ENCODE results near the gene PLPP1. TPM values are rescaled to one million over a fixed set of nuclear protein-coding genes. Genes with fewer than 3 reads are reported as not detected.
A peak's percentile ranks its signal among the peaks of the same experiment; 100 is the strongest.

Gene PLPP1
- total RNA-seq (2013), result 1.5 TPM
- polyA plus RNA-seq, result 1 to 10 TPM in 1 of 3 donors, under 1 TPM in 2; 0.87 to 1.5 (median 0.98) TPM
- 1.4 and 5.2 TPM in 2 replicates for polyA minus RNA-seq
- total RNA-seq, result 0.91 to 7.2 (median 1.2) reads per million in 11 experiments

GRCh38 chr5:55534436-55535198 lies at the start of gene PLPP1:
Gene PLPP1, minus strand, starts transcription at chr5:55534964. Its CDS starts 335 bp downstream, at chr5:55534629.
- no peak for TF ChIP-seq CTCF (IDR thresholded peaks at IDR 0.05)
- Mint-ChIP-seq H3K27ac (peak within 1 kb of the TSS in 2 of 7 donors; percentile 1 to 13), H3K27me3 (ENCODE audit: low read depth in 3 of 3) (peaks cover 24 to 43% (median 27%) of the 10 kb centered on the region in 3 donors), H3K36me3 (no peaks in the 10 kb centered on the region), H3K4me1 (peaks cover 22% of the 10 kb centered on the region), H3K9me3 (peaks cover 0 to 3% (median 0%) of the 10 kb centered on the region in 7 donors), H3K4me3 (peak within 1 kb of the TSS; percentile 86 to 94)
- Histone ChIP-seq H3K4me1 (ENCODE audit: control insufficient read depth in 1 of 2, insufficient read depth in 2 of 2, low read length in 2 of 2) (peaks cover 9 to 26% of the 10 kb centered on the region in 2 donors), H2AFZ (ENCODE audit: insufficient read depth, low read depth, low read length, poor library complexity, severe bottlenecking) (peak within 1 kb of the TSS; percentile 92), H3K36me3 (replicated peaks in 1 of 2; ENCODE audit: control insufficient read depth in 1 of 2, insufficient read depth in 2 of 2, low read length in 2 of 2) (no peaks in the 10 kb centered on the region), H3K79me2 (ENCODE audit: insufficient read depth, low read length) (no peaks in the 10 kb centered on the region), H3K27ac (ENCODE audit: low read depth in 1 of 2, low read length in 2 of 2) (no peak within 1 kb of the TSS), H3K9ac (ENCODE audit: insufficient read depth, low read length, poor library complexity, severe bottlenecking) (peak within 1 kb of the TSS; percentile 72), H3K4me3 (replicated peaks in 1 of 3; ENCODE audit: low read depth in 2 of 3, low read length in 3 of 3) (peak within 1 kb of the TSS; percentile 66 to 86 (median 83)), H3K27me3 (ENCODE audit: control insufficient read depth in 2 of 2, insufficient read depth in 2 of 2, low read length in 2 of 2) (peaks cover 8 to 32% of the 10 kb centered on the region in 2 donors), H3K4me2 (replicated peaks; ENCODE audit: extremely low read depth, low read length, poor library complexity, severe bottlenecking) (peak within 1 kb of the TSS; percentile 81), H4K20me1 (ENCODE audit: insufficient read depth, low read length) (no peaks in the 10 kb centered on the region), H3K9me3 (replicated peaks in 1 of 2; ENCODE audit: control insufficient read depth in 1 of 2, insufficient read depth in 1 of 2, low read length in 2 of 2) (no peaks in the 10 kb centered on the region)
- DNase-seq, result peak; percentile 51 to 72 (median 56)
- under 1% methylated on average over 91 of the region's 91 CpGs for WGBS (ENCODE audit: insufficient coverage)
- intact Hi-C loops (cut with micrococcal nuclease), result no loop called here

GRCh38 chr5:55583578-55583977 lies 48.8 kb upstream of the PLPP1 start:
- H3K4me2 ChIP-seq (replicated peaks; ENCODE audit: extremely low read depth, low read length, poor library complexity, severe bottlenecking), result no peak overlapping the region
- intact Hi-C loops (cut with micrococcal nuclease), result no loop called here
- H3K36me3 Mint-ChIP-seq, result no peaks in the 10 kb centered on the region
- H3K9ac ChIP-seq (ENCODE audit: insufficient read depth, low read length, poor library complexity, severe bottlenecking), result no peak overlapping the region
- H3K4me1 ChIP-seq (ENCODE audit: control insufficient read depth in 1 of 2, insufficient read depth in 2 of 2, low read length in 2 of 2), result peaks cover 3 to 4% of the 10 kb centered on the region in 2 donors
- no peaks in the 10 kb centered on the region for H3K9me3 ChIP-seq (replicated peaks in 1 of 2; ENCODE audit: control insufficient read depth in 1 of 2, insufficient read depth in 1 of 2, low read length in 2 of 2)
- no peak overlapping the region for H3K27ac Mint-ChIP-seq
- no peak overlapping the region for H3K27ac ChIP-seq (ENCODE audit: low read depth in 1 of 2, low read length in 2 of 2)
- no peaks in the 10 kb centered on the region for H4K20me1 ChIP-seq (ENCODE audit: insufficient read depth, low read length)
- TF ChIP-seq CTCF (IDR thresholded peaks at IDR 0.05), result no peak
- DNase-seq, result no peak
- H3K79me2 ChIP-seq (ENCODE audit: insufficient read depth, low read length), result no peaks in the 10 kb centered on the region
- peaks cover 0 to 2% (median 0%) of the 10 kb centered on the region in 7 donors for H3K9me3 Mint-ChIP-seq
- H3K36me3 ChIP-seq (replicated peaks in 1 of 2; ENCODE audit: control insufficient read depth in 1 of 2, insufficient read depth in 2 of 2, low read length in 2 of 2), result no peaks in the 10 kb centered on the region
- H3K4me1 Mint-ChIP-seq, result peaks cover 5% of the 10 kb centered on the region
- no peak overlapping the region for H3K4me3 ChIP-seq (replicated peaks in 1 of 3; ENCODE audit: low read depth in 2 of 3, low read length in 3 of 3)
- WGBS (ENCODE audit: insufficient coverage), result no CpG with 5 or more reads among the region's 9 CpGs
- no peak overlapping the region for H3K4me3 Mint-ChIP-seq
- no peak overlapping the region for H2AFZ ChIP-seq (ENCODE audit: insufficient read depth, low read depth, low read length, poor library complexity, severe bottlenecking)
- peaks cover 0 to 2% (median 0%) of the 10 kb centered on the region in 3 donors for H3K27me3 Mint-ChIP-seq (ENCODE audit: low read depth in 3 of 3)
- H3K27me3 ChIP-seq (ENCODE audit: control insufficient read depth in 2 of 2, insufficient read depth in 2 of 2, low read length in 2 of 2), result no peaks in the 10 kb centered on the region
